Adipocyte (in vitro differentiated cells): ENCODE measurements around the gene CYBRD1.
A peak's percentile ranks its signal among the peaks of the same experiment; 100 is the strongest.

ENCODE experiments used
- DNase-seq: peaks from one replicate; pipeline ENCODE4 v3.0.0-alpha.2; 2015; ENCODE audit warnings: low read depth
- H3K27me3 ChIP-seq: replicated peaks from 2 replicates; pipeline ENCODE4 v1.7.0; 2013; ENCODE audit warnings: mild to moderate bottlenecking, low read length, moderate library complexity; ENCODE audit not compliant: control insufficient read depth, insufficient read depth
- H3K36me3 ChIP-seq: 2 replicates; pipeline ENCODE4 v1.7.0; 2013; ENCODE audit warnings: low read length, mild to moderate bottlenecking, moderate library complexity; ENCODE audit not compliant: control insufficient read depth, insufficient read depth, severe bottlenecking
- H3K4me1 ChIP-seq: 2 replicates; pipeline ENCODE4 v1.7.0; 2013; ENCODE audit warnings: mild to moderate bottlenecking, low read length, moderate library complexity; ENCODE audit not compliant: control insufficient read depth, insufficient read depth
- H3K4me3 ChIP-seq: 2 replicates; pipeline ENCODE4 v1.7.0; 2013; ENCODE audit warnings: mild to moderate bottlenecking, low read length, moderate library complexity
- H3K9ac ChIP-seq: 2 replicates; pipeline ENCODE4 v1.7.0; 2013; ENCODE audit warnings: mild to moderate bottlenecking, low read length, moderate library complexity
- H3K9me3 ChIP-seq: 2 replicates; pipeline ENCODE4 v1.7.0; 2013; ENCODE audit warnings: mild to moderate bottlenecking, low read length, moderate library complexity; ENCODE audit not compliant: control insufficient read depth

Gene CYBRD1

GRCh38 chr2:171522052-171522787 is at the start of gene CYBRD1:
Gene CYBRD1 (plus strand): TSS chr2:171522474. CDS start chr2:171522546, 72 bp downstream.
- H3K9me3 ChIP-seq = no peaks in the 10 kb centered on the region
- H3K36me3 ChIP-seq = no peaks in the 10 kb centered on the region
- H3K4me3 ChIP-seq = peak within 1 kb of the TSS; percentile 91
- no peaks in the 10 kb centered on the region for H3K27me3 ChIP-seq
- peak; percentile 95 for DNase-seq
- H3K9ac ChIP-seq = peak within 1 kb of the TSS; percentile 94
- peaks cover 28% of the 10 kb centered on the region for H3K4me1 ChIP-seq

DNA sequence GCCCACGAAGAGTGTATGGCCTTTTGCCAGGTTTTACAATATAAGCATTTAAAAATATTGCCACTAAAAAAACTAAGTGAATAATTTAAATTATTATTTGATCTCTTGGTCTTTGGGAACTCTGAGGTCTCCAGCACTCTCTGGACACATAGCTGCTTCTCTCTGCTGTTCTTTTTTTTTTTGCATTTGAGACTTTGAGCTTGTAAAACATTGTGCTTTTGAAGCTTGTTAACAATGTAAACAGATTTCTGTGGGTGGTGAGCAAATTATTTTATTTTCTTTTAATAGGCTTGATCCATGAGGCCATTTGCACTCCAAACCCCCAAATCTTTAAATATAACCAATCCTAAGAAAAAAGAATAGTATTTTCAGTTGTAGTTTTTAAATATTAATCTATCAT is 46.3 kb upstream of the CYBRD1 start:
- Histone ChIP-seq H3K4me3 (no peak overlapping the region), H3K4me1 (no peaks in the 10 kb centered on the region), H3K27me3 (no peaks in the 10 kb centered on the region), H3K36me3 (peaks cover 75% of the 10 kb centered on the region), H3K9me3 (no peaks in the 10 kb centered on the region), H3K9ac (no peak overlapping the region)
- no peak for DNase-seq

- H3K9me3 ChIP-seq = no peaks in the 10 kb centered on the region
- H3K36me3 ChIP-seq = peaks cover 64% of the 10 kb centered on the region
- H3K27me3 ChIP-seq = no peaks in the 10 kb centered on the region
- H3K4me3 ChIP-seq = no peak overlapping the region
- no peak overlapping the region for H3K9ac ChIP-seq
- H3K4me1 ChIP-seq = peaks cover 5% of the 10 kb centered on the region
- DNase-seq = peak; percentile 16
Measured at GRCh38 chr2:171478345-171478744, 43.9 kb upstream of the CYBRD1 start.

DNA sequence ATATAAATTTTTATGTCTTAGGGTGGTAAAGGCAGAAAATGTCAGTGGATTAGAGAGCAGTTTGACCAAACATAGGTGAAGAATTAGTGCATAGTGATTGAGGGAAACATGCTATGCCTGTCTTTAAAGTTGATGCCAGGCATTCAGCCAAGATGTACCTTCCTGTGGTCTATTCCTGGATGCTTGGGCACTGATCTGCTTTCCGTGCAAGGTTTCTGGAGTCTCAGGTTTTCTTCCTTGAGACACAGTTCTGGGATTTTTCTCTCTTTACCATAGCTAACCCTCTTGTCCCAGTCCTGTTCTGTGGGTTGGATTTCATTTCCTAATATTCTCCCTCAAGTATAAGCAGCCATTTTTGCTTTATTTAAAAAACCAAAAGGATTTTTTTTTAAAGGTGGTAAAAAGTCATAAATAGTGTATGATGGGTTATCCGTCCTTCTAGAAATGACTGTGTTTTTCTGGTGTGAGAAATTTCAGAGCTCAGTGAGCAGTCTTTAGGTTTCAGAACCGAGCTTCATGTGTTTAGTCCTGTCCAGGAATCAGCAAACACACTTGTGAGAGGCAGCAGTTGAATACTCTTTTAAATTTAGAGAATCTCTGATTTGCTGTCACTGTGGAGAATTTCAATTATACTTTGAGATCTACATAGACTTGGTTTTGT is 43.0 kb upstream of the CYBRD1 start:
- Histone ChIP-seq H3K36me3 (peaks cover 55% of the 10 kb centered on the region), H3K9me3 (no peaks in the 10 kb centered on the region), H3K4me3 (no peak overlapping the region), H3K9ac (no peak overlapping the region), H3K4me1 (peaks cover 5% of the 10 kb centered on the region), H3K27me3 (no peaks in the 10 kb centered on the region)
- no peak for DNase-seq

DNA sequence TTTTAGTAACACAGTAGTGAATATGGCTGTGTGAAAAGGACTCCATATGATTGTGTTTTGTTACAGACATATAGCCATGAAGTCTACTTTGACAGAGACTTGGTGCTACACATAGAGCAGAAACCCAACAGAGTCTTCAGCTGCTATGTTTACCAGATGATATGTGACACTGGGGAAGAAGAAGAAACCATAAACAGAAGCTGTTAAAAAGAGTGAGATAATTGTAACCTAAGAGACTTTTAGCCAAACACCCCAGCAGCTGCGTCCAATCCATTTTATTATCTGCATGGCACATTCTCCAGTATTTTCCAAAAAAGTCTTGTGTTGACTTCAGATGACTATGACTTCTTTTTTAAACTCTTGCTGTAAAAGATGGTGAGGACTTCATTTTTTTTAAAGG is 41.4 kb upstream of the CYBRD1 start:
- Histone ChIP-seq H3K27me3 (no peaks in the 10 kb centered on the region), H3K4me1 (peaks cover 5% of the 10 kb centered on the region), H3K9me3 (no peaks in the 10 kb centered on the region), H3K4me3 (no peak overlapping the region), H3K9ac (no peak overlapping the region), H3K36me3 (peaks cover 54% of the 10 kb centered on the region)
- no peak for DNase-seq

- peaks cover 5% of the 10 kb centered on the region for H3K4me1 ChIP-seq
- no peak overlapping the region for H3K9ac ChIP-seq
- no peaks in the 10 kb centered on the region for H3K9me3 ChIP-seq
- peaks cover 44% of the 10 kb centered on the region for H3K36me3 ChIP-seq
- no peak overlapping the region for H3K4me3 ChIP-seq
- H3K27me3 ChIP-seq = no peaks in the 10 kb centered on the region
- peak; percentile 37 for DNase-seq
Measured at GRCh38 chr2:171482308-171482707, 40.0 kb upstream of the CYBRD1 start.

DNA sequence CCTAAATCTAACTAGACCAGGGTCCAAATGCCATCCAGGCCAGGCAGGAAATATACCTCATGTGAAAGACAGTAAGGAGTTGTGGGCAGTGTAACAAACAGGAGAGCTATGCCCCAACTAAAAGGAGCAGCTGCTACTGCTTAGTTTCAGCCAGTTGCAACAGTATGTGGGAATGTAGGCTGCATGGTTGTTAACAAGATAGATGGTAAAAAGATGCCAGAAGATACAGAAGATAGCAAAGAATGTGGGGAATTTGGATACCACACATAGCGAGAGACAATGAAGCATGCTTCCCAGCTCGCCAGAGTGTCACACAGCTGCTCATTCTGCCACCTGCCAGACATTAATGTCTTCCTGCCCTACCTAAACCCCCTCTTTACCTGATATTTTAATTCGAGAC is 39.4 kb upstream of the CYBRD1 start:
- Histone ChIP-seq H3K36me3 (peaks cover 42% of the 10 kb centered on the region), H3K4me3 (no peak overlapping the region), H3K9me3 (no peaks in the 10 kb centered on the region), H3K4me1 (peaks cover 5% of the 10 kb centered on the region), H3K27me3 (no peaks in the 10 kb centered on the region), H3K9ac (no peak overlapping the region)
- peak; percentile 13 for DNase-seq

DNA sequence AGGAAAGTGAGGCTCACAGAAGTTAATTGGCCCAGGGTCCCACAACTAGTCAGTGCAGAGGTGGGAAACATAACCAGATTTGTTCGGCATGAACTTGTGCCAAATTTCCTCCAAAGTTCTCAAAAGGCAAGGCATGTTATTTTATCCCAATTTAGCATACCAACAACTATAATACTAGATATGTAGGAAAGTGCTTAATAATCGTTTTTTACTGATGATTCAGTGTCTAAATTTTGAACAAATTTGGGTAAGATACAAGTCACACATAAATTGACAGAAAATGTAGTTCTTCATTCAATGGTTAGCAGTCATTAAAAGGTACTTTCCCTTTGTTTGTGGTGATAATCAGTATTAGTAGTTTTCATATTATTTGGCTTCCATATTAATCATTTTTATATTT is 38.5 kb upstream of the CYBRD1 start:
- H3K9me3 ChIP-seq = no peaks in the 10 kb centered on the region
- peaks cover 41% of the 10 kb centered on the region for H3K36me3 ChIP-seq
- no peaks in the 10 kb centered on the region for H3K27me3 ChIP-seq
- no peak for DNase-seq
- H3K9ac ChIP-seq = no peak overlapping the region
- no peak overlapping the region for H3K4me3 ChIP-seq
- H3K4me1 ChIP-seq = peaks cover 5% of the 10 kb centered on the region

DNA sequence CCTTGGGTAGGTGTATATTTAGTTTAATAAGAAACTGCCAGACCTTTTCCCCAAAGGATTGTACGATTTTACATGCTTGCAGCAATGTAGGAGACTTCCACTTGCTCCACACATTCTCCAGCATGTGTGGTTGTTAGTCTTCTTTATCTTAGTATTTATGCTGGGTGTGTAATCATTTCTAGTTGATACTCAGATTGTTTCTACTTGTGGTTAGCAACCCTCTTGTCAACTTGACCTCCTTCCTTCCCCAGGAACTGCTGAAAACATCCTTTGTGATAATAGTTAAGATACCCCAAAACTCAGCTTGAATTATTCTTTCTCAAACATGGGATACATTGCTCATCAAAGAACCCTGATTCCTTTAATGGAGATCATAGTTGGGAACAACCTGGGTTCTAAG is 37.2 kb upstream of the CYBRD1 start:
- Histone ChIP-seq H3K9me3 (no peaks in the 10 kb centered on the region), H3K4me3 (no peak overlapping the region), H3K27me3 (no peaks in the 10 kb centered on the region), H3K9ac (no peak overlapping the region), H3K36me3 (peaks cover 30% of the 10 kb centered on the region), H3K4me1 (peaks cover 5% of the 10 kb centered on the region)
- DNase-seq = no peak

DNA sequence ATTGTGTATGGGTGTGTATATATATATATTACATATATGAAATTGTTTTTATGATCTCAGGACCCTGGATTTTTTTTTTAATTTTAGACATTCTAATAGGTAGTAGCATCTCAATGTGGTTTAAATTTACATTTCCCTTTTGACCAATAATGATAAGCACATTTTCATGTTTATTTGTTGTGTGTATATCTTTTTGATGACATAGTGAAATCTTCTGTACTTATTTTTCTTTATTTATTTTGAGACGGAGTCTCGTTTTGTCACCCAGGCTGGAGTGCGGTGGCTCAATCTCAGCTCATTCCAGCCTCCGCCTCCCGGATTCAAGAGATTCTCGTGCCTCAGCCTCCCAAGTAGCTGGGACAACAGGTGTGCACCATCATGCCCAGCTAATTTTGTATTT is 35.1 kb upstream of the CYBRD1 start:
- Histone ChIP-seq H3K9ac (no peak overlapping the region), H3K4me1 (peaks cover 5% of the 10 kb centered on the region), H3K27me3 (no peaks in the 10 kb centered on the region), H3K4me3 (no peak overlapping the region), H3K36me3 (peaks cover 15% of the 10 kb centered on the region), H3K9me3 (no peaks in the 10 kb centered on the region)
- no peak for DNase-seq

DNA sequence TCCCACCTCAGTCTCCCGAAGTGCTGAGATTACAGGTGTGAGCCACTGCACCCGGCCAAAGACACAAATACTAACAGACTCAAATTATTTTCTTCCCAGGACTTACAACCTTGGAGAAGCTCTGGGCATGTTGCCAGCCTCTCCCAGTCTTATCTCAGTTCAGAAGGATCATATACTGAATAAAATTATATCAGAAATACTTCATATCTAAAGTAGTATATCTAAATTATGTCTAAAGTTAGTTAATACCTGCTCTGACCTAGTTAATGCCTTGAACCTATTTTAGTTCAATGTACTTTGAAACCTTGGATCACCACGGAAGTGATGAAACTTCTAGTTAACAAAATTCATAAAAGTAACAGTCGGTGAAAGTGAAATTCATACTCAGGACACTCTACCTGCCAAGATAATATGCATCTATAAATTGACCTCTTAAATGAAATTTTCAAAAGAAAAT is 34.4 kb upstream of the CYBRD1 start:
- Histone ChIP-seq H3K4me1 (peaks cover under 1% of the 10 kb centered on the region), H3K27me3 (no peaks in the 10 kb centered on the region), H3K36me3 (peaks cover 15% of the 10 kb centered on the region), H3K4me3 (no peak overlapping the region), H3K9me3 (no peaks in the 10 kb centered on the region), H3K9ac (no peak overlapping the region)
- no peak for DNase-seq
